SK-N-SH treated with all-trans-retinoic acid at 6 μM for 48 hours (cell line): ENCODE results near the gene CCR4.

ENCODE experiments used
- ZNF565 ChIP-seq: fragments of 450-650 bp; formaldehyde crosslinking; conservative IDR thresholded peaks from 2 replicates; pipeline ENCODE4 v1.5.0; 2020; ENCODE audit warnings: low read depth, mild to moderate bottlenecking, moderate library complexity
- ZNF70 ChIP-seq: fragments of 450-650 bp; formaldehyde crosslinking; IDR thresholded peaks from 2 replicates; pipeline ENCODE4 v1.5.0; 2020; ENCODE audit warnings: mild to moderate bottlenecking, moderate library complexity
- TF ChIP-seq, protein P1 (sequence below): fragments of 250-450 bp; sonication (Bioruptor Pico); IDR thresholded peaks from 2 replicates; pipeline ENCODE4 v1.5.1; 2020; ENCODE audit warnings: low read depth, mild to moderate bottlenecking, moderate library complexity

The CCR4 gene

DNA sequence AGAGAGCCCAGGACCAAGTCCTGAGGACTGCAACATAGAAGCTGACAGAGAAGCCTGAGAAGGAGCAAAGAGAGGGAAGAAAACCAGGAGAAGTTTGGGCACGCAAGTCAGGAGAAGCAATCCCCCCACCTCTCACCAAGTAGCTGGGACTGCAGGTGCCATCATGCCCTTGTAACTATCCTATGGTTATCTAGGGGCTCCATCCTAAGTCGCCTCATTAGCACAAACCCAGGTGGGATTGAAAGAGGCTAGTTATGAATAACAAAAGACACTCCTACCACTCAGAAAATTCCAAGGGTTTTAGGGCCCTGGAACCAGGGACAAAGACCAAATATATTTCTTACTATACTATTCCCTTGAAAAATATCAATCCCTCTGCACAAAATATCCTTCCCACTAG, 53.5 kb downstream of the CCR4 start (continued):
- TF ChIP-seq ZNF70 (CRISPR knock-in tag) (no peak), ZNF565 (CRISPR knock-in tag) (no peak)
- TF ChIP-seq, protein P1, sequence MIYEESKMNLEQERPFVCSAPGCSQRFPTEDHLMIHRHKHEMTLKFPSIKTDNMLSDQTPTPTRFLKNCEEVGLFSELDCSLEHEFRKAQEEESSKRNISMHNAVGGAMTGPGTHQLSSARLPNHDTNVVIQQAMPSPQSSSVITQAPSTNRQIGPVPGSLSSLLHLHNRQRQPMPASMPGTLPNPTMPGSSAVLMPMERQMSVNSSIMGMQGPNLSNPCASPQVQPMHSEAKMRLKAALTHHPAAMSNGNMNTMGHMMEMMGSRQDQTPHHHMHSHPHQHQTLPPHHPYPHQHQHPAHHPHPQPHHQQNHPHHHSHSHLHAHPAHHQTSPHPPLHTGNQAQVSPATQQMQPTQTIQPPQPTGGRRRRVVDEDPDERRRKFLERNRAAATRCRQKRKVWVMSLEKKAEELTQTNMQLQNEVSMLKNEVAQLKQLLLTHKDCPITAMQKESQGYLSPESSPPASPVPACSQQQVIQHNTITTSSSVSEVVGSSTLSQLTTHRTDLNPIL (CRISPR knock-in tag) = no peak
- TF ChIP-seq, all 23 proteins: peak for 0
